DMS153 (cell line): ENCODE results near the gene ISCA1.

Source experiments
- DNase-seq: peaks from one replicate; lab custom pipeline; 2025; lab: John Stamatoyannopoulos, UW

ISCA1 gene

GRCh38 chr9:86285261-86285660 is 2.9 kb upstream of the ISCA1 start:
- DNase-seq, result no peak

- no peak for DNase-seq
Measured at GRCh38 chr9:86282979-86283535, 719 bp upstream of the ISCA1 start.

GRCh38 chr9:86281593-86282076 is 703 bp downstream of the ISCA1 start:
- DNase-seq, result no peak

- no peak for DNase-seq
Measured at GRCh38 chr9:86280580-86280979, 1.8 kb downstream of the ISCA1 start.

- DNase-seq, result no peak
Measured at GRCh38 chr9:86279839-86280238, 2.5 kb downstream of the ISCA1 start.

- DNase-seq, result no peak
Measured at GRCh38 chr9:86277072-86277471, 5.3 kb downstream of the ISCA1 start.

- no peak for DNase-seq
Measured at GRCh38 chr9:86275962-86276361, 6.4 kb downstream of the ISCA1 start.

- no peak for DNase-seq
Measured at GRCh38 chr9:86274821-86275643, 7.3 kb downstream of the ISCA1 start.

- DNase-seq, result no peak
Measured at GRCh38 chr9:86272221-86272620, 10.1 kb downstream of the ISCA1 start.

GRCh38 chr9:86263876-86264275 is 18.5 kb downstream of the ISCA1 start:
- DNase-seq, result no peak

GRCh38 chr9:86262492-86262891 is 19.8 kb downstream of the ISCA1 start:
- DNase-seq, result no peak

- no peak for DNase-seq
Measured at GRCh38 chr9:86259557-86259956, 22.8 kb downstream of the ISCA1 start, which contains the start of gene C9orf153. Gene C9orf153 (minus strand): TSS chr9:86259657. CDS start chr9:86229603, 30,054 bp downstream.

GRCh38 chr9:86257391-86257790 is 24.9 kb downstream of the ISCA1 start:
- no peak for DNase-seq

GRCh38 chr9:86256653-86257052 is 25.7 kb downstream of the ISCA1 start:
- no peak for DNase-seq

- DNase-seq, result no peak
Measured at GRCh38 chr9:86253577-86253976, 28.8 kb downstream of the ISCA1 start.

- DNase-seq, result no peak
Measured at GRCh38 chr9:86252870-86253269, 29.5 kb downstream of the ISCA1 start.

GRCh38 chr9:86250123-86250522 is 32.2 kb downstream of the ISCA1 start:
- DNase-seq, result no peak

- no peak for DNase-seq
Measured at GRCh38 chr9:86248746-86249145, 33.6 kb downstream of the ISCA1 start.

GRCh38 chr9:86246752-86247161 is 35.6 kb downstream of the ISCA1 start:
- peak; percentile 74 for DNase-seq

- DNase-seq, result no peak
Measured at GRCh38 chr9:86242071-86242470, 40.3 kb downstream of the ISCA1 start.

GRCh38 chr9:86241216-86241615 is 41.1 kb downstream of the ISCA1 start:
- DNase-seq, result no peak

GRCh38 chr9:86238861-86239770 is 43.2 kb downstream of the ISCA1 start:
- no peak for DNase-seq
